HCT116 (cell line): ENCODE measurements around the gene DPYD.

Source experiments
- EZH2phosphoT487 ChIP-seq: fragments of 200-600 bp; IDR thresholded peaks from 2 replicates; pipeline ENCODE4 v1.6.1; 2018; ENCODE audit warnings: antibody characterized with exemption, borderline replicate concordance
- FOSL1 ChIP-seq: IDR thresholded peaks from 2 replicates; pipeline ENCODE4 v1.6.1; 2012; ENCODE audit warnings: low read depth
- JUND ChIP-seq: IDR thresholded peaks from 2 replicates; pipeline ENCODE4 v1.6.1; 2012
- POLR2A ChIP-seq: IDR thresholded peaks from 2 replicates; pipeline ENCODE4 v1.7.0; 2011; ENCODE audit warnings: borderline replicate concordance; ENCODE audit not compliant: insufficient read depth, insufficient read length; ENCODE audit errors: extremely low read depth
- RAD21 ChIP-seq: IDR thresholded peaks from 2 replicates; pipeline ENCODE4 v1.6.1; 2012; ENCODE audit warnings: low read depth, mild to moderate bottlenecking
- REST ChIP-seq: IDR thresholded peaks from 2 replicates; pipeline ENCODE4 v1.6.1; 2012; ENCODE audit warnings: low read depth
- SP1 ChIP-seq: IDR thresholded peaks from 2 replicates; pipeline ENCODE4 v1.6.1; 2012; ENCODE audit warnings: low read depth
- SRF ChIP-seq: IDR thresholded peaks from 2 replicates; pipeline ENCODE4 v1.6.1; 2012; ENCODE audit warnings: low read depth
- ZNF274 ChIP-seq: fragments of 200-500 bp; sonication (Bioruptor generic); IDR thresholded peaks from 2 replicates; pipeline ENCODE4 v1.6.1; 2014; ENCODE audit warnings: mild to moderate bottlenecking, low read depth, low read length, inconsistent platforms
- TF ChIP-seq, protein P1 (sequence below), 3 experiments: fragments of 200-600 bp in 1 of 3; sonication (generic) in 1 of 3; IDR thresholded peaks in 2 of 3; conservative IDR thresholded peaks in 1 of 3; 2 replicates each; pipeline ENCODE4 v1.5.1; 2012 to 2017; ENCODE audit warnings: low read depth in 2 of 3, low read length in 2 of 3, antibody characterized with exemption in 1 of 3, borderline replicate concordance in 1 of 3, control low read depth in 1 of 3, mild to moderate bottlenecking in 1 of 3, mixed read lengths in 1 of 3, mixed run types in 1 of 3, moderate library complexity in 1 of 3; ENCODE audit not compliant: insufficient read depth in 1 of 3

DNA sequence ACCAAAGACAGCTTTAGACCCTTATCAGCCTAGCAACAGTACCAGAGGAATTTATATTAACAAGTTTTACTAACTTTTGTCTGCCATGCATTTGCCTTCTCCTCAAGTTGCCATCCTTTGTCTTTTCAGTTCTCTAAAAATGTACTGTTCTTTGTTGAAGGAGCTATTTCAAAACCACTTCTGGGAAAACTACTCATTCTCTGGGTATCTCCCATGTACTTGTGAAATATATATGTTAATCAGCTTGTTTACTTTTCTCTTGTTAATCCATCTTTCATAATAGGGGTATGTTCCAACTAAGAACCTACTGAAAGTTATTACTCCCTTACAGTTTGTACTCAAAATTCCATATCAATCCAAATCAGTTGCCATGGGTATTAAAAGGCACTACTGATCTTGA is 16.3 kb downstream of the DPYD start:
- no peak for TF ChIP-seq FOSL1
- TF ChIP-seq, protein P1, sequence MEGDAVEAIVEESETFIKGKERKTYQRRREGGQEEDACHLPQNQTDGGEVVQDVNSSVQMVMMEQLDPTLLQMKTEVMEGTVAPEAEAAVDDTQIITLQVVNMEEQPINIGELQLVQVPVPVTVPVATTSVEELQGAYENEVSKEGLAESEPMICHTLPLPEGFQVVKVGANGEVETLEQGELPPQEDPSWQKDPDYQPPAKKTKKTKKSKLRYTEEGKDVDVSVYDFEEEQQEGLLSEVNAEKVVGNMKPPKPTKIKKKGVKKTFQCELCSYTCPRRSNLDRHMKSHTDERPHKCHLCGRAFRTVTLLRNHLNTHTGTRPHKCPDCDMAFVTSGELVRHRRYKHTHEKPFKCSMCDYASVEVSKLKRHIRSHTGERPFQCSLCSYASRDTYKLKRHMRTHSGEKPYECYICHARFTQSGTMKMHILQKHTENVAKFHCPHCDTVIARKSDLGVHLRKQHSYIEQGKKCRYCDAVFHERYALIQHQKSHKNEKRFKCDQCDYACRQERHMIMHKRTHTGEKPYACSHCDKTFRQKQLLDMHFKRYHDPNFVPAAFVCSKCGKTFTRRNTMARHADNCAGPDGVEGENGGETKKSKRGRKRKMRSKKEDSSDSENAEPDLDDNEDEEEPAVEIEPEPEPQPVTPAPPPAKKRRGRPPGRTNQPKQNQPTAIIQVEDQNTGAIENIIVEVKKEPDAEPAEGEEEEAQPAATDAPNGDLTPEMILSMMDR (IDR thresholded peaks at IDR 0.05 in 2 of 3, conservative IDR thresholded peaks at IDR 0.05 in 1 of 3; ENCODE audit: borderline replicate concordance in 1 of 3, insufficient read depth in 1 of 3, low read depth in 2 of 3, low read length in 2 of 3): no peak
- TF ChIP-seq SRF: no peak
- TF ChIP-seq POLR2A: no peak
- no peak for TF ChIP-seq JUND
- TF ChIP-seq EZH2phosphoT487: no peak
- no peak for TF ChIP-seq REST
- no peak for TF ChIP-seq RAD21
- no peak for TF ChIP-seq ZNF274
- TF ChIP-seq SP1: no peak
